ENCODE results near the gene SH2D2A. TPM values are rescaled to one million over a fixed set of nuclear protein-coding genes. Genes with fewer than 3 reads are reported as not detected.

Gene SH2D2A
- 4.6 and 8.2 TPM in 2 replicates for total RNA-seq (2014; rRNA removed; shearing (Covaris generic))
- polyA plus RNA-seq (2015; cell fraction: cytosol; rRNA removed) = 5.4 and 7.3 TPM in 2 replicates
- 3.2 and 7.9 TPM in 2 replicates for polyA plus RNA-seq (2015; cell fraction: nucleus; rRNA removed)

DNA sequence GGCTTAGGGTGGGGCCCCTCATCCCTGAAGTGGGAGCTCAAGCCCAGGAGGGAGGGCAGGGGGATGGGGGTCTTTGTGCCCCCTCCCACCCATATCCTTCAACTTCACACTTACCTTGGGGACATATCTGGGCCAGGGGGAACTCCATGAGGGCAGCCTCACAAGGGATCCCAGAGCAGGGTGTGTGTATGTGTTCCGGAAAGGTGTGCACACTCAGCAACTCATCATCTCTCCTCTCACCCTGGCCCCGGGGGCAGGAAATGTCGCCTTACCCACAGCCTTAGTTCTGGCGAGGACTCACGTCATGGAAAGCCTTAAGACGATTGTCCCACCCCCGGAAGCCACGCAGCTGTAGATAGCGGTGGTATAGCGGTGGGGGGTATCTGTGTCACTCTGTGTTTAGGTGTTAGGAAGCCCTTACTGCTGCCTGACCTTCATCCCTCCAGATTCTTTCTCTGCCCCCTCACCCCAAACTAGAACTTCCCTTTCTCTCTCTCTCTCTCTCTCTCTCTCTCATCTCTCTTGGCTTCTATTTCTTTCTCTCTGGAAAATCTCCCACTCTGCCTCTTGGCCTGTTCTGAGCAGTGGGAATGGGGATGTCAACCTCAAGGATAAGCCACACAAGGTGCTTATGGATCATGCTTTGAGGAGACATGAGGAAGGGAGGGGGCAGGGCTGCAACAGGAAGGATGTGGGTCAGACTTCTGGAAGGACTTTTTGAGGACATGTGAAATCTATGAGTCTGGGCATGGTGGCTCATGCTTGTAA, at the start of gene SH2D2A:
SH2D2A (minus strand) TSS at position 288 of the 768 bp plus-strand sequence; CDS start at position 148, 140 bp downstream.
- peak; percentile 84 for DNase-seq (ENCODE audit: low read depth)

DNA sequence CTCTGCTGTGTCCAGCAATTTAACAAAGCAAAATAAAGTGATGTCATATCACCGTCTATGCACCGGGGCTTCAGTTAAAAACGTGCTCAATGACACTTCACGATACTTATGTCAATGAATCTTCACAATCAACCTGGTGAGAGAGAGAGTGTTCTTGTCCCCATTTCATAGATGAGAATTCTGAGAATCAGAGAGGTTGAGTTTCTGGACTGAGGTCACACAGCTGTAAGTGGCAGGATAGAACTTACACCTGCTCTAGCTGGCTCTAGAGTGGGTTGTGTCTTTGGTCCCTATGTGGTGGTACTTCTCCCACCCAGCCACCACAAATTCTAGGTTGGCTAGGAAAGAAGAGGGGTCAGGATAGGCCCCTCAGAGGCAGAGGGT, 49.2 kb upstream of the SH2D2A start:
- no peak for DNase-seq (ENCODE audit: low read depth)

DNA sequence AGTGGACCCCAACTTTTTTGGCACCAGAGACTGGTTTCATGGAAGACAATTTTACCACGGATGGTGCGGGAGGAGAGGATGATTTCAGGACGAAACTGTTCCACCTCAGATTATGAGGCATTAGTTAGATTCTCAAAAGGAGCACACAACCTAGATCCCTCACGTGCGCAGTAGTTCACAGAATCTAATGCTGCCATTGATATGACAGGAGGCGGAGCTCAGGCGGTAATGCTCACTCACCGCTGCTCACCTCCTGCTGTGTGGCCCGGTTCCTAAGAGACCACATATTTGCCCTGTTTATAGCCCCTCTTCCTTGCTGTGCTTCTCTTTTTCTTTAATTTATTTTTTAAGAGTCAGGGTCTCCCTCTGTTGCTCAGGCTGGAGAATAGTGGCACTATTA, 48.6 kb upstream of the SH2D2A start:
- no peak for DNase-seq (ENCODE audit: low read depth)

DNA sequence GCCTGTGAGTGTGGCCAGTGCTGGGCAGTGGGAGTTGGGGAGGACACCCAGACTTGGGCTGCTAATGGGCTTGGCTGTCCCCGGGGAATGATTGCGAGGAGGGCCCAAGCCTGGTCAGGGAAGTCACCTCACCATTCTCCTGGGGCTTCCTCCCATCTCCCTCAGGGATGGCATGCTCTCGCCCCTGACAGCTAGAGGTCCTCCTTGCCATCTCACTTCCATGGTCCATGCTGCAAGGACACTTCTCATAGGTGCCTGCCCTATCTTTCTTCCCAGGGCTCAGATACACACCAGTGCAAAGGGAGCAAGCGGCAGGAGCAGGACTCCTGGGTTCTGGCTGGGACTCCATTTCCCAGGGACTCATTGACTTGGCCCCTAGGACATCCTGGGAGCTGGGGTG, 48.1 kb upstream of the SH2D2A start:
- no peak for DNase-seq (ENCODE audit: low read depth)

DNA sequence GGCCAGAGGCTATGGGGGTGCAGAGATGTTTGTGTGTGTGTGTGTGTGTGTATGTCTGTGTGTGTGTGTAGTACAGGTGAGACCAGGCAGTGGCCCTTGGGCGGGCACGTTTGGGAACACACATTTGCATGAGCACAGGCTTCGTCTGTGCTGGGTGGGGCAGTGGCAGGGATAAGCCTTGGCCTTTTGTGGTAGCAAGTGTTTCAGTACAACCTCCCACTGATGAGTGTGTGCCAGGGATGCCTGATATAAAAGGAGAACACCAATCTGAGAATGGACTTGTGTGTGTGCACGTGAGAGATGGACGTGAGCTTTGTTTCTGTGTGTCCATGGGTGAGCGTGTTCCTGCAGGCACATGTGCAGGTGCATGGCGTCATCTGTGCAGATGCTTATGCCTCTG, 47.0 kb upstream of the SH2D2A start:
- no peak for DNase-seq (ENCODE audit: low read depth)

DNA sequence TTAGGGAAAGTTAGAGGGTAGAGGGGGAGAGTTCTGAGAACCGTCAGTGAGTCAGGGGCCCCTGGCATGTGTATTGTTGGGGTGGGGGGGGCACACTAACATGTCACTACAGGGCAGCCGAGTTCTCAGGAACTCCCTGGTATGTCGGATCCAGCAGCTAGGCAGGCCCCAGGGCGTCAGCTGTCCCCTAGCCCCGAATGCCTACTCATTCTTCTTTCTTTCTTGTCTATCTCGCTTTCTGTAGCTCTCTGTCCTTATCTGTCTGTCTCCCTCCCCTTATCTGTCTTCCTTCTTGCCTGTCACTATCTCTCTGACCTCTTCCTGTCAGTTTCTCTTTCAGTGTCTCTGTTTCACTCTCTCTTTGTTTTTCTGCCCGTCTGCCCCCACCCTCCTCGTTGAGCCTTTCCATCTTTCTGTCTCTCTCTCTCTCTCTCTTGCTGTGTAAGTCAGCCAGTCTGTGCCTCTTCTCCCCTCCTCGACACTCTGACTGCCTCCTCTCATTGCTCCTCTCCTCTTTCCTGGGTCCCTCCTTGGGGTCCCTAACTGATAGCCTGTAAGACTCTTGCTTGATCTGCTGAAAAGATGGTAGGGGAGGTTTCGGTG, 46.5 kb upstream of the SH2D2A start:
- DNase-seq (ENCODE audit: low read depth) = no peak

DNA sequence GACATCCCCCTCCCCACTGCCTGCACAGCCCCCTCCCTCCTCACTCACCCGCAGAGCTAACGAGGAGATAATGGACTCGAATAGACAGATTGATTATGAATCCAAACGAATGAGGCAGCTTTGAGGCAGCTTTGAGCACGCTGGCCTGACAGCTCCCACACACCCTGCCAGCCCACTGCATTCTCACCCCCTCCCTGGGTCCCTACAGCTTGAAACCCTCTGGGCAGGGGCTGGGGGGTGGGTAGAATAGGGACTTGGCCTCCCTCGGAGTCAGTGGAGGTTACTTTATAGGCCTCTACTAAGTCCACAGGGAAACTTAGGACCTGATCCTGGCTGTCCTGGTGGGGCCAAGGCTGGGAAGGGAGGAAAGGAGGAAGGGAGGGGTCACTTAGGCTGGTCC, 45.9 kb upstream of the SH2D2A start:
- DNase-seq (ENCODE audit: low read depth) = no peak

DNA sequence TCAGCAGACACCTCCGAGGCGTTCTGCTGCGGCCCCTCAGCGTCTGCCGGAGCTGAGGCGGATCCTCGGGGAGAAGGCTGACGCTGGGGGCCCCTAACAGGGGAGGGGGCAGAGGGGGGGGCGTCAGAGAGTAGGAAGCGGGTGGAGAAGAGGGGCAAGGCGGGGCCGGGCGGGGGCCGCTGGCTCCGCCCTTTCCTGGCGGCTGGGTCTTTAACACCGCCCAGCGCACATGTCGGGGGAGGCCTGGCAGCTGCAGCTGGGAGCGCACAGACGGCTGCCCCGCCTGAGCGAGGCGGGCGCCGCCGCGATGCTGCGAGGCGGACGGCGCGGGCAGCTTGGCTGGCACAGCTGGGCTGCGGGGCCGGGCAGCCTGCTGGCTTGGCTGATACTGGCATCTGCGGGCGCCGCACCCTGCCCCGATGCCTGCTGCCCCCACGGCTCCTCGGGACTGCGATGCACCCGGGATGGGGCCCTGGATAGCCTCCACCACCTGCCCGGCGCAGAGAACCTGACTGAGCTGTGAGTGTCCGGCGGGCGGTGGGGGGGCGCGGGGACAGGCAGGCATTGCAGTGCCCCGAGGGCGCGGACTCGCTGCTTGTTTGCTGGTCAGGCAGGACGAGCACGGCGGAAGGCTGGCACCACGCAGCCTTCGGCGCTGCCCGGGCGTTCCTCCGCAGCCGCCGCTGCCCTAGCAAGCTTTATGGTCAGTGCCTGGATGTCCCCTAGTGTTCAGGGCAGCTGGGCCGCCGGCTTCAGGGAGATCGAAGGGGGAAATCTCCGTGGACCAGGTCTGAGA, 44.2 kb upstream of the SH2D2A start, which contains the start of gene NTRK1:
NTRK1 (plus strand) TSS at position 238 of the 796 bp plus-strand sequence; CDS start at position 308, 70 bp downstream.
- DNase-seq (ENCODE audit: low read depth) = peak; percentile 30

DNA sequence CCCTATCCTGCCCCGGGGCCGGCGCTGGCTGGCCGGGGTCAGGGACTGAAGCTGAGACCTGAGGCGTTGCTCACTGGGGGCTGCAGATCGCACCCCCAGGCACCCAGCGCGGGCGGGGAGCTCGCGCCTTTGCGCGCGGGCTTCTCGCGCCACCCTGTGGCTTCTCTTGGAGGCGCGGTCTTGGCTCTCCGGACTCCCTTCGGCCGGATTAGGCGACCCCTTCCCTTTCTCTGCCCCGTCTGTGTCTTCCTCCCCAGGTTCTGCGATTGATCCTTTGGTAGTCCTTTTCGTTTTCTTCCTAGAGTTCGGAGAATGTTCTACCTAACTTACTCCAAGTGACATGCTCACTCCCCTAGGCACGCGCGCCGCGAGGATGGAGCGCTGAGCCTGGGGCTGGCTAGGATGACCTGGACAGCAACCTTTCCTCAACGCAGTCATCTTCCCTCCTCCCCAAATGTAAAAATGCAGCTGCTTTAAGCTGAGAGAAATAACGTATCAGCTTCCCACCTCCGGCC, 43.5 kb upstream of the SH2D2A start:
- peak; percentile 42 for DNase-seq (ENCODE audit: low read depth)

DNA sequence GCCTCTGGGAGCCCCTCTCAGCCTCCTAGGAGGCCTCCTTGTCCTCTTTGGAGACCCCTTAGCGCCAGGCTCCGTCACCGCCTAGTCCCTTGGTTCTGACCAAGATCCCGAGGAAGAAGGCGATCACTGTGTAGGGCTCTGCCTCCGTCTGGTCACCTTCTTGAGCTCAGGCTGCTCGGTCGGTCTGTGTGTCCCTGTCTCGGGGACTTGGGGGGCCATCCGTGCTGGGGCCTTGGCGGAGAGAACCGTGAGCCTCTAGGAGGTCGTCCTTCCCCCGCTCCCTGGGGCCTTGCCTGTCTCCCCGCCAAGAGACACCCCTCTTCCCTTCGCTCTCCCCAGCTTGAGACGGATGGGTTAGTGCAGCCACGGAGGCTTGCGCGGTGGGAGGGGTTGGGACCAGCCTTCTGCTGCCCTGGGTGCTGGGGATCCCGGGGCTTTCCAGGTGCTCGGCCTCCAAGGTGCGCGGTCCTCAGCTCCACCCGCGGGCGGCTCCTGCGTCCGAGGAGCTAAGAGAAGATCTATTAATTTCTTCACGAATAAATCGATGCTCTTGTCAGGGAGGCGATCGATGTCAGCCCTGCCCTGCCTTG, 43.0 kb upstream of the SH2D2A start:
- no peak for DNase-seq (ENCODE audit: low read depth)

DNA sequence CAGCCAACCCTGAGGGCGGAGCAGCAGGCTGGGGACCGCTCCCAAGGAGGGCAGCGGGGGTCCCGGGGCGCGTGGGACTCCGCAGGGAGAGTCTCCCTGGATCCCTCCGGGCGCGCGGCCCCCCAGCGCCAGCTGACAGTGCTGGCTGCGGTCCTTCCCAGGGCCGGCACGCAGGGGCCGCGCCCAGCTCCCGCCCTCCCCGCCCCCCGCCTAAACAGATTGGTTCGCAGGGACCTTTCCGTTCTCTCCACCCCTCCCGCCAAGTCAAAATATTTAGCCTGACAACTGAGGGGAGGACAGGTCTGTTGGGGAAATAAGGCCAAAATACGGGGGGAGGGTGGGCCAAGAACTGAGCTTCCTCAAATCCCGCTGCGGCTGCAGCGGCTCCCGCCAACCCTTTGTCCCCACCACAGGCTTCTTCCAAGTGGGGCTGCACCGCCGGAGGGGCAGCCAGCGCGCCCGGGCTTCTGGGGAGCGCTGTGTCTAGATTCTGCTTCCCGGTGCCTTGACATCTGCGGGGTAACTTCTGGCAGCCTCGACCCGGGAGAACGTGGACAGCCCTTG, 42.4 kb upstream of the SH2D2A start, which contains the start of gene INSRR:
INSRR (minus strand) TSS at position 159 of the 564 bp plus-strand sequence. CDS start 496 bp downstream, outside the sequence.
- no peak for DNase-seq (ENCODE audit: low read depth)

DNA sequence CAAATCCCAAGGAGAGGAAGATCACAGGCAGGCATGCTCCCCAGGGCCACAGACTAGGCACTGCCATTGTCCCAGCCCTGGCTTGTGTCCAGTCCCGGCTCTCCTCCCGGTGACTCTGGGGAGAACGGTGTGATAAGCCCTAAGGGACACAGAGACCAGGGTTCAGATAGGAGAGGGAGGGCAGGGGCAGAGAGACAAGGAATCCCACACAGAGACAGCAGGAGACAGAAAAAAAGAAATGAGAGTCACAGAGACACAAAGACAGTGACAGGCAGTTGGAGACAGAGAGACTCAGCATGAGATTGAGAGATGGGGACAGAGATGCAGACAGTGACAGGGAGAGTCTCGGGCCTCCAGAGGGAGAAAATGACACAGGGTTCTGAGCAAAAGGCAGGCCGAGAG, 41.9 kb upstream of the SH2D2A start:
- no peak for DNase-seq (ENCODE audit: low read depth)

DNA sequence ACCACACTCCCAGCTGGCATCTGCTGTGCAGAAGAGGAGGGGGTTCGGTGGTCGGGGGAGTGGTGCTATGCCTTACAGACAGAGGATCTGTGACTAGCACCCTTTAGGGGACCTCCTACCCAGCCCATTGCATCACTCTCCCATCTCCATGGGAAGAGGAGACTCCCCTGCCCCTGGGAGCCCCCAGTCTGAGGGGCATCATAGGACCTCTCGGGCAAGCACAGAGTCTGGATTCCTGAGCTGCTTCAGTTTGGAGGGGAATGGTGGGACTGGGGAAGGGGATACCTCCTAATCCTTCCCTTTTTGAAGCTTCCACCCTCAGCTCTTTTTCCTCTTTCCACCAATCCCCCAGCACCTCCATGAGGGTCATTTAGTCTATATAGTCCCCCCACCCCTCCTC, 40.9 kb upstream of the SH2D2A start:
- no peak for DNase-seq (ENCODE audit: low read depth)

DNA sequence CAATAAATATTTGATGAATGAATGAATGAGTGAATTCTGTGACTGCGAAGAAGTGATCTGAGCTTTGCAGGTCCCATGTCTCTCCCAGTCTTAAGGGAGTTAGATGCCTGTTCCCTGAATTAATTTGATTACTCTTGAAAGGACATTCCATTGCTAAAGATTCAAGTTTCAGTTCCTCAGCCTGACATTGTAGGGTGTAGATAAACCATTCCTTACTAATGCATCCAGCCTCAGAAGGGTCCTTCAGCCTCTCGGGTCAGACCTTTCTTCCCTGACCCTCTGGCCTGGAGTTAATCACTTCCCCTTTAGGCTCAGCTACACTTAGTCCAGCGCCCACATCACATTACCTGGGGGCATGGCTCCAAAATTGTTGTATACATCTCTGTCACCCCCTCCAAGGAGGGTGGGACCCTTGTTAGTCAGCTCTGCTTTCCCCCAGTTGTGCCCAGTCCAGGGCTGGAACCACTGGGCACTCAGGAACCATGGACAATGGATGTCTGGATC, 39.7 kb upstream of the SH2D2A start:
- no peak for DNase-seq (ENCODE audit: low read depth)

DNA sequence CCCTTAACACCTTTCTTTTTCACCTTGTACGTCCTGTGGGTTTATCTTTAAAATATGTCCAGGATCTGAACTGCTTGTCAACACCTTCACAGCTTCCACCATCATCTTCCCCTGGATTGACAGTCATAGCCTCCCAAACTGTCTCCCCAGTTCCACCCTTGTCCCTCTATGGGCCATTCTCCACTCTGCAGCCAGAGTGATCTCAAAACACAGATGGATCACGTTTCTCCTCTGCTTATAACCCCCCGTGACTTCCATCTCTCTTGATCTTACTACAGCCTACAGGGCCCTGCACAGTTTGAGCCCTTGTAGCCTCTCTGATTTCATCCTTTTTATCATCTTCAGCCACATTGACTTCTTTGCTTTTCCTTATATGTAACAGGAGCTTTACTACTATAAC, 38.0 kb upstream of the SH2D2A start:
- DNase-seq (ENCODE audit: low read depth) = no peak

DNA sequence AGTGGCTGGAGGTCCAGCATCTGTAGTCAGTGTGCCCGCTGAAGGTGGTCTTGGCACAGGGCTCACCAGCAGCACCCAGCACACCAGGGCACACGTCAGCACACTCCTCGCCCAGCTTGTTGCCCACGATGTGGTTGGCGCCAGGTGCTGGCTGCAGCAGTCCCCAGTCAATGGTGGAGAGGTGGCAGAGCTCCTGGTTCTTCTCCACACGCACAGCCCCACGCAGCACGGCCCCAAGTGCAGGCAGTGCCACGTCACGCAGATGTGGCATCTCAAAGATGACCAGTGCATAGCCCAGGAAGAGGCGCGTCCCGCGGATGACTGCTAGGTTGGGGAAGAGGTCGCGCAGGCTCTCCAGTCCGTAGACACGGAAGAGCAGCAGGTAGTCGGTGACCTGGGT, 37.1 kb upstream of the SH2D2A start:
- DNase-seq (ENCODE audit: low read depth) = no peak

DNA sequence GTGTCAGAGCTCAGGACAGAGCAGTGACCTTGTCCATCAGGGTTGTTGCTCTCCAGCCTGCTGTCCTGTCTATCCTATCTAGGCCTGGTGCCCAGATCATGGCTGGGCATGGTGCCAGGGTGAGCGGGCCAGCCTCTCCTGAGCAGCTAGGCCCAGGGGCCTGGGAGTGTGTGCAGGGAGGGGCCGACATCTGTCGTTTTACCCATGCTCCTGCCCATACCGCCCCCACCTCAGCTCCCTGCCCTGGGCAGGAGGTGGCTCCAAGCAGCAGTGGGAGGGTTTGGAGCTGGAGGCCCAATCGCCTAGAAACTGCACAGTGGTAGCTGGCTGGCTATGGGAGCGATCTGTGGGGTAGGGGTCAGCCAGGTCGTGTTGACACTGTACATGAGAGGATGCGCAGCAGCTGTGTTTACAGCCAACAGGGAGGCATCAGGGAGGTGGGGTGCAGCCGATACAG, 35.8 kb upstream of the SH2D2A start:
- DNase-seq (ENCODE audit: low read depth) = no peak

DNA sequence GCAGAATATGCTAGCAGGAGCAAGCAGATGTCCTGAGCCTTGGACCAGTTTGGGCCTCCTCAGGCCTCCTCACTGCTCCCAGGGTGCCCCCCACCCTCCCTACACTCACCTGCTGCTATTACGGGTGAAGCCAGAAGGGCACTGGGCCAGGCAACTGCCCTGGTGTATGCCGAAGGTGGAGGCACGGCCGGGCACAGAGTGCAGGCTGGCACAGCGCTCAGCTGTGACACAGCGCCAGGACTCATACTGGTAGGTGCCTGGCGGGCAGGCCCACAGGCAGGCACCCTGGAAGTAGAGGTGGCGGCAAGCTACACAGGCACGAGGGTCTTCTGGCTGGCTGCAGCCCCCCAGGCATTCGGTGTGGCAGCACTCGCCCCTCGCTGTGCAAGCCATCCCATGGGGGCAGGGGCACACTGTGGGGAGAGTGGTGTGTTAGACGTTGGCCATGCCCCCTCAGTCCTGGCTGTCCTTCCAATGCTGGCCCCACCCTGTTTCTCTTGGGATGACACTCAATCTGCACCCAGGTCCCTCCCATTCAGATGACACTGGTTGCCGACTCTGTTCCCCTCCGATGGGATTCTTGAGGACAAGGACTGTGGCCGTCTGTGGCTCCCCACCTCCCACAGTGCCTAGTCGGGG, 35.2 kb upstream of the SH2D2A start:
- DNase-seq (ENCODE audit: low read depth) = no peak

DNA sequence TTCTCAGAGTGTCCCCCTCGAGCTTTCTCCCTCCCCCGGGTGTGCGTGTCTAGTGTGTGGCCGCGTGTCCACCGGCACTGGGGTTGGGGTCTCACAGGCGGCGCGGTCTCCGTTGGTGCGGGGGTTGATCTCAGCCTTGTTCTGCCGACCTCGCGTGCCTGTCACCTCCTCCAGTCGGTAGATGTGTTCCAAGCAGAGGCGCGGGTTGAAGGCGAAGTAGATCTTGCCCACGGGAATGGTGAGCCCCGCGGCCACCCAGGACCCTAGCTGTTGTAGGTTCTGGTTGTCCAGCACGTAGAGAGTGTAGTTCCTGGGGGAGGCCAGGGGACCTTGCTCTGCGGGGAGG, 32.5 kb upstream of the SH2D2A start:
- DNase-seq (ENCODE audit: low read depth) = no peak

Measured in HT1080 (cell line).